ENCODE results near the gene PEX3. TPM values are rescaled to one million over a fixed set of nuclear protein-coding genes. Genes with fewer than 3 reads are reported as not detected.

Gene PEX3
- total RNA-seq, 1 experiment from 2014 or later, result 20.9 TPM

GRCh38 chr6:143510991-143511891, 60.6 kb downstream of the PEX3 start, which contains the start of gene FUCA2:
Gene FUCA2, minus strand, starts transcription at chr6:143511720. Its CDS starts 86 bp downstream, at chr6:143511634.
- Histone ChIP-seq H3K79me2 (ENCODE audit: low read depth) (peaks cover 43% of the 10 kb centered on the region), H4K20me1 (ENCODE audit: insufficient read depth) (no peaks in the 10 kb centered on the region), H3K9me2 (ENCODE audit: insufficient read depth) (no peaks in the 10 kb centered on the region), H3K9me3 (ENCODE audit: insufficient read depth, low read depth) (no peaks in the 10 kb centered on the region), H2AFZ (peak within 1 kb of the TSS; percentile 99), H3K4me1 (replicated peaks; ENCODE audit: insufficient read depth) (peaks cover 21% of the 10 kb centered on the region), H3K27me3 (ENCODE audit: insufficient read depth, low read depth) (no peaks in the 10 kb centered on the region), H3K4me3 (peak within 1 kb of the TSS; percentile 81), H3K36me3 (ENCODE audit: low read depth) (peaks cover 8% of the 10 kb centered on the region; the same call in 1 of the 2 replicates), H3F3A (ENCODE audit: insufficient read depth, low read depth) (no peaks in the 10 kb centered on the region), H3K27ac (peak within 1 kb of the TSS; percentile 71), H3K4me2 (peak within 1 kb of the TSS; percentile 92)
- POLR2A ChIA-PET (ENCODE audit: unreplicated experiment), result interaction anchor here (0.5 to 0.7 kb wide), 3 partner anchors 60 to 1564 kb away, joined by 4 to 9 read pairs (median 5); partner anchors contain the start of genes ADAT2 and PEX3
- TF ChIP-seq EZH2 (IDR thresholded peaks at IDR 0.05; ENCODE audit: low read depth) (no peak), CTCF (conservative IDR thresholded peaks at IDR 0.05) (no peak)
- intact Hi-C loops (cut with micrococcal nuclease; ENCODE audit: unreplicated experiment), result loop anchor here (2.0 kb wide), 2 partner anchors 60 to 502 kb away; partner anchors contain the start of genes ADAT2 and PEX3
- CTCF ChIA-PET, result interaction anchor here (0.5 kb wide), 1 partner anchor 174 kb away, joined by 9 read pairs; no protein-coding TSS in a partner anchor
- DNase-seq, result peak; percentile 65 to 84
- BruUV-seq (replicated peaks), result no TSS peak

- Histone ChIP-seq H4K20me1 (ENCODE audit: insufficient read depth) (no peaks in the 10 kb centered on the region), H3K27me3 (ENCODE audit: insufficient read depth, low read depth) (no peaks in the 10 kb centered on the region), H3K36me3 (ENCODE audit: low read depth) (no peaks in the 10 kb centered on the region), H3K9me3 (ENCODE audit: insufficient read depth, low read depth) (no peaks in the 10 kb centered on the region), H3F3A (ENCODE audit: insufficient read depth, low read depth) (no peaks in the 10 kb centered on the region), H3K4me1 (replicated peaks; ENCODE audit: insufficient read depth) (peaks cover 21% of the 10 kb centered on the region), H3K9me2 (ENCODE audit: insufficient read depth) (no peaks in the 10 kb centered on the region), H3K27ac (no peak overlapping the region), H2AFZ (no peak overlapping the region), H3K4me2 (no peak overlapping the region), H3K79me2 (ENCODE audit: low read depth) (peaks cover 33% of the 10 kb centered on the region), H3K4me3 (no peak overlapping the region)
- intact Hi-C loops (cut with micrococcal nuclease; ENCODE audit: unreplicated experiment), result no loop called here
- TF ChIP-seq CTCF (conservative IDR thresholded peaks at IDR 0.05), result peak; percentile 50; the same call in 1 of the 2 replicates
- TF ChIP-seq EZH2 (IDR thresholded peaks at IDR 0.05; ENCODE audit: low read depth), result no peak
- no peak for DNase-seq
- CTCF ChIA-PET, result interaction anchor here (0.6 to 0.7 kb wide), 2 partner anchors 63 to 126 kb away, joined by 3 read pairs; no protein-coding TSS in a partner anchor
- no TSS peak for BruUV-seq (replicated peaks)
- POLR2A ChIA-PET (ENCODE audit: unreplicated experiment), result no interaction called here
Observed at GRCh38 chr6:143513410-143513809, 62.8 kb downstream of the PEX3 start.

GRCh38 chr6:143515061-143515760, 64.6 kb downstream of the PEX3 start:
- H3F3A ChIP-seq (ENCODE audit: insufficient read depth, low read depth), result no peaks in the 10 kb centered on the region
- POLR2A ChIA-PET (ENCODE audit: unreplicated experiment), result no interaction called here
- TF ChIP-seq EZH2 (IDR thresholded peaks at IDR 0.05; ENCODE audit: low read depth), result no peak
- no peak for TF ChIP-seq CTCF (conservative IDR thresholded peaks at IDR 0.05)
- no peak for DNase-seq
- intact Hi-C loops (cut with micrococcal nuclease; ENCODE audit: unreplicated experiment), result no loop called here
- H3K4me1 ChIP-seq (replicated peaks; ENCODE audit: insufficient read depth), result peaks cover 7% of the 10 kb centered on the region; the same call in 1 of the 2 replicates
- no peak overlapping the region for H2AFZ ChIP-seq
- H3K79me2 ChIP-seq (ENCODE audit: low read depth), result peaks cover 15% of the 10 kb centered on the region
- H3K9me3 ChIP-seq (ENCODE audit: insufficient read depth, low read depth), result no peaks in the 10 kb centered on the region
- H3K4me3 ChIP-seq, result no peak overlapping the region
- H3K9me2 ChIP-seq (ENCODE audit: insufficient read depth), result no peaks in the 10 kb centered on the region
- H3K27ac ChIP-seq, result no peak overlapping the region
- no TSS peak for BruUV-seq (replicated peaks)
- no peaks in the 10 kb centered on the region for H3K27me3 ChIP-seq (ENCODE audit: insufficient read depth, low read depth)
- no peaks in the 10 kb centered on the region for H3K36me3 ChIP-seq (ENCODE audit: low read depth)
- H4K20me1 ChIP-seq (ENCODE audit: insufficient read depth), result no peaks in the 10 kb centered on the region
- no peak overlapping the region for H3K4me2 ChIP-seq
- CTCF ChIA-PET, result no interaction called here

All from PC-9 (cell line).